Measurements from ENCODE around the gene KCNC1. TPM values are rescaled to one million over a fixed set of nuclear protein-coding genes. Genes with fewer than 3 reads are reported as not detected.

Gene KCNC1
- total and polyA plus RNA-seq, 2 donors (not counting 1 experiment from before 2014, with no cell fraction given) = under 0.01 TPM; not detected in 1

GRCh38 chr11:17812865-17813187 is 78.2 kb downstream of the KCNC1 start:
- Histone ChIP-seq H4K20me1 (ENCODE audit: control insufficient read depth, extremely low read depth, insufficient read depth, low read length) (no peaks in the 10 kb centered on the region), H3K27ac (ENCODE audit: insufficient read depth, low read length) (no peak overlapping the region), H3K27me3 (ENCODE audit: control insufficient read depth, insufficient read depth, low read length) (no peaks in the 10 kb centered on the region)

DNA sequence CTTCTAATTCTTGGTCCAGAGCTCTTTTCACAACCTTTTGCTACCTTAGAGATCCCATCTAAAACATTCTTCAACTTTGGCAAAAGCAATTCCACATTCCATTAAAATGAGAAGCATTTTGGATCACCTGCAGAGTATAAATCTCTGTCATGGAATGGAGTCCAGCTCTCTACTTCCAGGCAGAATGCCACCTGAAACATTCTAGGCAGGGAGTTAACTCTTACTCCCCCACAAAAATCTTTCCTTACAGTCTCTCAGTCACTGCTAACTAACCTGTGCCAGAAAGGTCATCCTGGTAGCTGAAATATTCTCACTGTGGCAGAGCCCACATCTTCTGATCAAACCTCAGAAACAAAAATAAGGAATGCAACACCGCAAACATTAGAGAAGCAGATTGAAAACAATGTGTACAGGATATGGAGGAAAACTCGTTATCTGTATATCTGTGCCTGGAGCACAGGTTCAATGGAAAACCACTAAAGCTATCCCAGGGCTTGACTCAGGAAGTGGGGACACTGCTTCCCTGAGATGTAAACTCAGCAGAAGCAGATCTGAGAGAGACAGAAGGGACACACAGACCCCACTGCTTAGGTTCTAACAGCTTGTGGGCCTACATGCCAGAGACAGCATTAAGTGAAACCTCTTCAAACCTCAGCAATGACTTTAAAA is 78.9 kb downstream of the KCNC1 start:
- Histone ChIP-seq H3K79me2 (ENCODE audit: control insufficient read depth, insufficient read depth, low read length) (no peaks in the 10 kb centered on the region), H2AFZ (ENCODE audit: low read length) (no peak overlapping the region), H3K9me3 (ENCODE audit: control insufficient read depth, insufficient read depth, low read depth, low read length) (no peaks in the 10 kb centered on the region), H3K36me3 (ENCODE audit: control insufficient read depth, insufficient read depth, low read length) (no peaks in the 10 kb centered on the region), H3K9ac (ENCODE audit: insufficient read depth, low read length) (no peak overlapping the region), H3K4me1 (ENCODE audit: control insufficient read depth, extremely low read depth, insufficient read depth, low read length) (no peaks in the 10 kb centered on the region), H3K27ac (ENCODE audit: insufficient read depth, low read length) (no peak overlapping the region), H3K4me2 (ENCODE audit: extremely low read depth, insufficient read depth, low read length) (no peak overlapping the region), H4K20me1 (ENCODE audit: control insufficient read depth, extremely low read depth, insufficient read depth, low read length) (no peaks in the 10 kb centered on the region), H3K27me3 (ENCODE audit: control insufficient read depth, insufficient read depth, low read length) (no peaks in the 10 kb centered on the region), H3K4me3 (replicated peaks in 1 of 4; ENCODE audit: control extremely low read depth in 1 of 4, insufficient read depth in 1 of 4, low read depth in 3 of 4, low read length in 4 of 4) (no peak overlapping the region)
- TF ChIP-seq, protein P1, sequence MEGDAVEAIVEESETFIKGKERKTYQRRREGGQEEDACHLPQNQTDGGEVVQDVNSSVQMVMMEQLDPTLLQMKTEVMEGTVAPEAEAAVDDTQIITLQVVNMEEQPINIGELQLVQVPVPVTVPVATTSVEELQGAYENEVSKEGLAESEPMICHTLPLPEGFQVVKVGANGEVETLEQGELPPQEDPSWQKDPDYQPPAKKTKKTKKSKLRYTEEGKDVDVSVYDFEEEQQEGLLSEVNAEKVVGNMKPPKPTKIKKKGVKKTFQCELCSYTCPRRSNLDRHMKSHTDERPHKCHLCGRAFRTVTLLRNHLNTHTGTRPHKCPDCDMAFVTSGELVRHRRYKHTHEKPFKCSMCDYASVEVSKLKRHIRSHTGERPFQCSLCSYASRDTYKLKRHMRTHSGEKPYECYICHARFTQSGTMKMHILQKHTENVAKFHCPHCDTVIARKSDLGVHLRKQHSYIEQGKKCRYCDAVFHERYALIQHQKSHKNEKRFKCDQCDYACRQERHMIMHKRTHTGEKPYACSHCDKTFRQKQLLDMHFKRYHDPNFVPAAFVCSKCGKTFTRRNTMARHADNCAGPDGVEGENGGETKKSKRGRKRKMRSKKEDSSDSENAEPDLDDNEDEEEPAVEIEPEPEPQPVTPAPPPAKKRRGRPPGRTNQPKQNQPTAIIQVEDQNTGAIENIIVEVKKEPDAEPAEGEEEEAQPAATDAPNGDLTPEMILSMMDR (conservative IDR thresholded peaks at IDR 0.05 in 1 of 2, IDR thresholded peaks at IDR 0.05 in 1 of 2; ENCODE audit: low read depth in 1 of 2, low read length in 2 of 2) = no peak
- no peak for TF ChIP-seq EZH2 (IDR thresholded peaks at IDR 0.05; ENCODE audit: low read length, missing control alignments)
- DNase-seq (ENCODE audit: low read depth in 2 of 2) = peak in 1 of 2 donors; percentile 85

More at GRCh38 chr11:17812865-17813187, 78.2 kb downstream of the KCNC1 start:
- Histone ChIP-seq H3K9me3 (ENCODE audit: control insufficient read depth, insufficient read depth, low read depth, low read length) (no peaks in the 10 kb centered on the region), H3K4me1 (ENCODE audit: control insufficient read depth, extremely low read depth, insufficient read depth, low read length) (no peaks in the 10 kb centered on the region), H3K4me2 (ENCODE audit: extremely low read depth, insufficient read depth, low read length) (no peak overlapping the region), H3K9ac (ENCODE audit: insufficient read depth, low read length) (no peak overlapping the region), H3K79me2 (ENCODE audit: control insufficient read depth, insufficient read depth, low read length) (no peaks in the 10 kb centered on the region), H3K4me3 (replicated peaks in 1 of 4; ENCODE audit: control extremely low read depth in 1 of 4, insufficient read depth in 1 of 4, low read depth in 3 of 4, low read length in 4 of 4) (no peak overlapping the region), H2AFZ (ENCODE audit: low read length) (no peak overlapping the region), H3K36me3 (ENCODE audit: control insufficient read depth, insufficient read depth, low read length) (no peaks in the 10 kb centered on the region)
- DNase-seq (ENCODE audit: low read depth in 2 of 2) = no peak
- no peak for TF ChIP-seq EZH2 (IDR thresholded peaks at IDR 0.05; ENCODE audit: low read length, missing control alignments)
- TF ChIP-seq, protein P1 (conservative IDR thresholded peaks at IDR 0.05 in 1 of 2, IDR thresholded peaks at IDR 0.05 in 1 of 2; ENCODE audit: low read depth in 1 of 2, low read length in 2 of 2) = no peak

DNA sequence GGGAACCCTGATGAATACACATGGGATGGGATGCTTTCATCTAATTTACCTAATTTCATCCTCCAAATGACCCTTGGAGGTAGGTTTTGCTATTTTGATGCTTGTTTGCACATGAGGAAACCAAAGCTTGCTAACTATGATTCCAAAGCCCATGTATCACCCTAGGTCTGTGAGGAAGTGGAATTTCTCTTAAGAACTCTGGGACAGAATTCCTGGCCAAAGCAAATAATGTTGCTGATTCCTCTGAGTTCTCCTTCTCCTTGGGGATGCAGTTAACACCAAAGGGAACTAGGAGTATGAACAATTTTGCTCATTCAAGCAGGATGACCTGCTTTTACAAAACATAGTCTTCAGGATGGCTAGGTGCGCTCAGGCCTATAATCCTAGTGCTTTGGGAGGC is 80.0 kb downstream of the KCNC1 start:
- no peak overlapping the region for H3K9ac ChIP-seq (ENCODE audit: insufficient read depth, low read length)
- no peak for TF ChIP-seq EZH2 (IDR thresholded peaks at IDR 0.05; ENCODE audit: low read length, missing control alignments)
- TF ChIP-seq, protein P1 (conservative IDR thresholded peaks at IDR 0.05 in 1 of 2, IDR thresholded peaks at IDR 0.05 in 1 of 2; ENCODE audit: low read depth in 1 of 2, low read length in 2 of 2) = no peak
- no peak overlapping the region for H2AFZ ChIP-seq (ENCODE audit: low read length)
- H3K36me3 ChIP-seq (ENCODE audit: control insufficient read depth, insufficient read depth, low read length) = no peaks in the 10 kb centered on the region
- no peak overlapping the region for H3K4me2 ChIP-seq (ENCODE audit: extremely low read depth, insufficient read depth, low read length)
- H4K20me1 ChIP-seq (ENCODE audit: control insufficient read depth, extremely low read depth, insufficient read depth, low read length) = no peaks in the 10 kb centered on the region
- H3K4me1 ChIP-seq (ENCODE audit: control insufficient read depth, extremely low read depth, insufficient read depth, low read length) = no peaks in the 10 kb centered on the region
- H3K79me2 ChIP-seq (ENCODE audit: control insufficient read depth, insufficient read depth, low read length) = no peaks in the 10 kb centered on the region
- no peaks in the 10 kb centered on the region for H3K9me3 ChIP-seq (ENCODE audit: control insufficient read depth, insufficient read depth, low read depth, low read length)
- DNase-seq (ENCODE audit: low read depth in 2 of 2) = peak in 1 of 2 donors; percentile 67
- H3K27me3 ChIP-seq (ENCODE audit: control insufficient read depth, insufficient read depth, low read length) = no peaks in the 10 kb centered on the region
- no peak overlapping the region for H3K4me3 ChIP-seq (replicated peaks in 1 of 4; ENCODE audit: control extremely low read depth in 1 of 4, insufficient read depth in 1 of 4, low read depth in 3 of 4, low read length in 4 of 4)
- H3K27ac ChIP-seq (ENCODE audit: insufficient read depth, low read length) = no peak overlapping the region
